ENCODE results near the gene TRIM63.

The TRIM63 gene

GRCh38 chr1:26053718-26054560 is 13.5 kb downstream of the TRIM63 start:
- Histone ChIP-seq H3K36me3 (ENCODE audit: control insufficient read depth, insufficient read depth, low read length) (no peaks in the 10 kb centered on the region), H3K4me3 (ENCODE audit: low read depth, low read length) (no peak overlapping the region), H3K9me3 (ENCODE audit: control insufficient read depth, insufficient read depth, low read length) (no peaks in the 10 kb centered on the region), H3K4me1 (ENCODE audit: control insufficient read depth, insufficient read depth, low read length) (no peaks in the 10 kb centered on the region), H3K27me3 (ENCODE audit: control insufficient read depth, insufficient read depth, low read length) (peaks cover 20% of the 10 kb centered on the region), H3K9ac (ENCODE audit: low read depth, low read length) (no peak overlapping the region), H3K27ac (ENCODE audit: low read depth, low read length) (no peak overlapping the region)

DNA sequence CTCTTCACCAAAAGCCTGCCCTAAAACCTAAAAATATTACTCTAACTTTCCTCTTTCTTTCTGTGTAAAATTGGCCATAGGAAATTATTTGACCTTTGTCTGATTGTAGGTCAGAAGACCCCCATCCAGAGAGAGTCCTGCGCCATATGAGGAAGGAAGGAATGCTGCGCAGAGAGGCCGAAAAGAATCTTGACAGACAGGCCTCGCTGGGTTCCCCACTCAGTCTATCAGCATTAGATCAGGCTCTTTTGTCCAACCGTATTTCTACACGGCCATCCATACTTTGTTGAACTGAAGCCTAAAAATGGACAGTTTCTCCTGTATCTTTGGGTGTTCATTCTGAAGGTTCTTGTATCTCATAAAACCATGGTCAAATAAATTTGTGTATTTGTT is 17.2 kb downstream of the TRIM63 start:
- Histone ChIP-seq H3K4me1 (ENCODE audit: control insufficient read depth, insufficient read depth, low read length) (no peaks in the 10 kb centered on the region; the same call in 1 of the 2 replicates), H3K27ac (ENCODE audit: low read depth, low read length) (no peak overlapping the region), H3K9ac (ENCODE audit: low read depth, low read length) (no peak overlapping the region), H3K9me3 (ENCODE audit: control insufficient read depth, insufficient read depth, low read length) (no peaks in the 10 kb centered on the region), H3K4me3 (ENCODE audit: low read depth, low read length) (no peak overlapping the region), H3K27me3 (ENCODE audit: control insufficient read depth, insufficient read depth, low read length) (peaks cover 57% of the 10 kb centered on the region), H3K36me3 (ENCODE audit: control insufficient read depth, insufficient read depth, low read length) (no peaks in the 10 kb centered on the region)

GRCh38 chr1:26049531-26050247 is 17.7 kb downstream of the TRIM63 start:
- Histone ChIP-seq H3K9ac (ENCODE audit: low read depth, low read length) (no peak overlapping the region), H3K27me3 (ENCODE audit: control insufficient read depth, insufficient read depth, low read length) (peaks cover 63% of the 10 kb centered on the region), H3K36me3 (ENCODE audit: control insufficient read depth, insufficient read depth, low read length) (no peaks in the 10 kb centered on the region), H3K9me3 (ENCODE audit: control insufficient read depth, insufficient read depth, low read length) (no peaks in the 10 kb centered on the region), H3K4me1 (ENCODE audit: control insufficient read depth, insufficient read depth, low read length) (no peaks in the 10 kb centered on the region; the same call in 1 of the 2 replicates), H3K27ac (ENCODE audit: low read depth, low read length) (no peak overlapping the region), H3K4me3 (ENCODE audit: low read depth, low read length) (no peak overlapping the region)

GRCh38 chr1:26047278-26047874 is 20.1 kb downstream of the TRIM63 start:
- H3K9ac ChIP-seq (ENCODE audit: low read depth, low read length): no peak overlapping the region
- no peak overlapping the region for H3K27ac ChIP-seq (ENCODE audit: low read depth, low read length)
- H3K27me3 ChIP-seq (ENCODE audit: control insufficient read depth, insufficient read depth, low read length): peaks cover 78% of the 10 kb centered on the region
- no peaks in the 10 kb centered on the region for H3K36me3 ChIP-seq (ENCODE audit: control insufficient read depth, insufficient read depth, low read length)
- H3K4me1 ChIP-seq (ENCODE audit: control insufficient read depth, insufficient read depth, low read length): no peaks in the 10 kb centered on the region; the same call in 1 of the 2 replicates
- H3K4me3 ChIP-seq (ENCODE audit: low read depth, low read length): no peak overlapping the region
- no peaks in the 10 kb centered on the region for H3K9me3 ChIP-seq (ENCODE audit: control insufficient read depth, insufficient read depth, low read length)

DNA sequence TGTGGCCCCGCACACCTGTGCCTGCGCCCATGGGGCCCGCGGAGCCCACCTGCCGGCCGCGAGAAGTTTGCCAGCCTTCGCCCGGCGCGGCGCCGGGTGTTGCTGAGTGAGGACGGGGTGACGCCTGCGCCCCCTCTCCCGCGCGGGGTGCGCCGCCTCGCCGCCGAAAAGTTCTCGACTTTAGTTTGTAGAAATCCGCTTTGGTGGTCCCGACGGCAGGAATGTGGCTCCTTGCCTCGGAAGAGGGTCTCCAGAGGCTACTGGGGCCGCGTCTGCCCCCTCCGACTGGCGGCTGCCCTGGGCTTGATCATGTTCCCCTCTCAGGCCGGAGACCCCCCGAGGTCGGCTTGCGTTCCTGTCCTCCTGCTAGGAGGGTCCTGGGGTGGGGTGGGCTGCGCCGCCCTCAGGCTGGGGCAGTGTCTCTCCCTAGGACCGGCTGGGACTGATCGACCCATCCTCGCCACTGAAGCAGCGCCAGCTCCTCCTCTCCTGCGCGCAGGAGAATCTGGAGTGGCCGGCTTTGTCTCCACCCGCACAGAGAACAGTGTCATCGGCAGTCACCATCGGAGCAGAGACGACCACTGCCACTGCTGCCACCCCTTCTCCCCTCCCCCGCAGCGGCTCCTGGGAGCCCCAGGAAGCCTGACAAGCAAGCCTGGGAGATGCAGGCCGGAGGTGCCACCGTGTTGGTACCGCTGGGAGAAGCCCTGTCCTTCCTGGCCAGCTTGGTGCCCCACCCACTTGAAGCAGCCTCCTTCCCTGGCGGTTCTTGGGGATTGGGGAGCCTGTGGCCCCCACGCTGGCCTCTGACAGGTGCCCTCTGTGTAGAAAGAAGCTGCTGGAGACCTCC is 21.0 kb downstream of the TRIM63 start:
- H3K36me3 ChIP-seq (ENCODE audit: control insufficient read depth, insufficient read depth, low read length): no peaks in the 10 kb centered on the region
- H3K27ac ChIP-seq (ENCODE audit: low read depth, low read length): no peak overlapping the region
- no peaks in the 10 kb centered on the region for H3K9me3 ChIP-seq (ENCODE audit: control insufficient read depth, insufficient read depth, low read length)
- peak overlapping the region; percentile 50 for H3K4me3 ChIP-seq (ENCODE audit: low read depth, low read length)
- H3K4me1 ChIP-seq (ENCODE audit: control insufficient read depth, insufficient read depth, low read length): no peaks in the 10 kb centered on the region; the same call in 1 of the 2 replicates
- H3K9ac ChIP-seq (ENCODE audit: low read depth, low read length): no peak overlapping the region
- H3K27me3 ChIP-seq (ENCODE audit: control insufficient read depth, insufficient read depth, low read length): peaks cover 87% of the 10 kb centered on the region

- Histone ChIP-seq H3K9ac (ENCODE audit: low read depth, low read length) (0 out of 2 replicates have a peak within 1 kb of the TSS, but pooled peaks have one; percentile 4), H3K27me3 (ENCODE audit: control insufficient read depth, insufficient read depth, low read length) (peaks cover 87% of the 10 kb centered on the region), H3K4me3 (ENCODE audit: low read depth, low read length) (peak within 1 kb of the TSS; percentile 50), H3K36me3 (ENCODE audit: control insufficient read depth, insufficient read depth, low read length) (no peaks in the 10 kb centered on the region), H3K27ac (ENCODE audit: low read depth, low read length) (no peak within 1 kb of the TSS), H3K9me3 (ENCODE audit: control insufficient read depth, insufficient read depth, low read length) (no peaks in the 10 kb centered on the region), H3K4me1 (ENCODE audit: control insufficient read depth, insufficient read depth, low read length) (no peaks in the 10 kb centered on the region; the same call in 1 of the 2 replicates)
These were observed 21.6 kb downstream of the TRIM63 start, which contains the start of gene SLC30A2 for GRCh38 chr1:26045722-26046245. Gene SLC30A2, minus strand, starts transcription at chr1:26046118. Its CDS starts 222 bp downstream, at chr1:26045896.

GRCh38 chr1:26044971-26045721 is 22.3 kb downstream of the TRIM63 start:
- Histone ChIP-seq H3K4me1 (ENCODE audit: control insufficient read depth, insufficient read depth, low read length) (no peaks in the 10 kb centered on the region; the same call in 1 of the 2 replicates), H3K9me3 (ENCODE audit: control insufficient read depth, insufficient read depth, low read length) (no peaks in the 10 kb centered on the region), H3K9ac (ENCODE audit: low read depth, low read length) (0 out of 2 replicates have a peak overlapping the region, but pooled peaks have one; percentile 4), H3K4me3 (ENCODE audit: low read depth, low read length) (peak overlapping the region; percentile 50), H3K27me3 (ENCODE audit: control insufficient read depth, insufficient read depth, low read length) (peaks cover 87% of the 10 kb centered on the region), H3K27ac (ENCODE audit: low read depth, low read length) (no peak overlapping the region), H3K36me3 (ENCODE audit: control insufficient read depth, insufficient read depth, low read length) (no peaks in the 10 kb centered on the region)

- H3K9me3 ChIP-seq (ENCODE audit: control insufficient read depth, insufficient read depth, low read length): no peaks in the 10 kb centered on the region
- H3K27ac ChIP-seq (ENCODE audit: low read depth, low read length): no peak overlapping the region
- no peaks in the 10 kb centered on the region for H3K36me3 ChIP-seq (ENCODE audit: control insufficient read depth, insufficient read depth, low read length)
- H3K4me3 ChIP-seq (ENCODE audit: low read depth, low read length): no peak overlapping the region
- H3K9ac ChIP-seq (ENCODE audit: low read depth, low read length): no peak overlapping the region
- peaks cover 80% of the 10 kb centered on the region for H3K27me3 ChIP-seq (ENCODE audit: control insufficient read depth, insufficient read depth, low read length)
- no peaks in the 10 kb centered on the region; the same call in 1 of the 2 replicates for H3K4me1 ChIP-seq (ENCODE audit: control insufficient read depth, insufficient read depth, low read length)
These were observed 23.0 kb downstream of the TRIM63 start for GRCh38 chr1:26044414-26044813.

- Histone ChIP-seq H3K27ac (ENCODE audit: low read depth, low read length) (no peak overlapping the region), H3K9me3 (ENCODE audit: control insufficient read depth, insufficient read depth, low read length) (no peaks in the 10 kb centered on the region), H3K4me1 (ENCODE audit: control insufficient read depth, insufficient read depth, low read length) (no peaks in the 10 kb centered on the region; the same call in 1 of the 2 replicates), H3K9ac (ENCODE audit: low read depth, low read length) (no peak overlapping the region), H3K27me3 (ENCODE audit: control insufficient read depth, insufficient read depth, low read length) (peaks cover 73% of the 10 kb centered on the region), H3K36me3 (ENCODE audit: control insufficient read depth, insufficient read depth, low read length) (no peaks in the 10 kb centered on the region), H3K4me3 (ENCODE audit: low read depth, low read length) (no peak overlapping the region)
These were observed 23.7 kb downstream of the TRIM63 start for GRCh38 chr1:26043765-26044164.
